ENCODE results near the gene TRANK1.

Gene TRANK1

GRCh38 chr3:36840453-36840921, 104.4 kb downstream of the TRANK1 start:
- DNase-seq: no peak

GRCh38 chr3:36837089-36837488, 107.8 kb downstream of the TRANK1 start:
- peak in 2 of 3 donors; percentile 23 for DNase-seq

- no peak for DNase-seq
Observed at GRCh38 chr3:36833160-36833814, 111.6 kb downstream of the TRANK1 start.

GRCh38 chr3:36832406-36832805, 112.4 kb downstream of the TRANK1 start:
- no peak for DNase-seq

- no peak for DNase-seq
Observed at GRCh38 chr3:36827133-36827532, 117.7 kb downstream of the TRANK1 start.

- no peak for DNase-seq
Observed at GRCh38 chr3:36826240-36826639, 118.6 kb downstream of the TRANK1 start.

- DNase-seq: no peak
Observed at GRCh38 chr3:36824443-36824842, 120.4 kb downstream of the TRANK1 start.

GRCh38 chr3:36823806-36824205, 121.0 kb downstream of the TRANK1 start:
- DNase-seq: no peak

- no peak for DNase-seq
Observed at GRCh38 chr3:36820083-36820482, 124.8 kb downstream of the TRANK1 start.

GRCh38 chr3:36817806-36818533, 126.9 kb downstream of the TRANK1 start:
- no peak for DNase-seq

- DNase-seq: no peak
Observed at GRCh38 chr3:36815375-36815774, 129.5 kb downstream of the TRANK1 start.

GRCh38 chr3:36814776-36815175, 130.1 kb downstream of the TRANK1 start:
- no peak for DNase-seq

- DNase-seq: peak; percentile 40 to 67 (median 45)
Observed at GRCh38 chr3:36814066-36814717, 130.7 kb downstream of the TRANK1 start.

- DNase-seq: no peak
Observed at GRCh38 chr3:36813305-36813704, 131.5 kb downstream of the TRANK1 start.

GRCh38 chr3:36812240-36812639, 132.6 kb downstream of the TRANK1 start:
- no peak for DNase-seq

- no peak for DNase-seq
Observed at GRCh38 chr3:36811768-36812167, 133.1 kb downstream of the TRANK1 start.

GRCh38 chr3:36804295-36805055, 140.4 kb downstream of the TRANK1 start:
- DNase-seq: peak; percentile 33 to 66 (median 42)

GRCh38 chr3:36803091-36803791, 141.6 kb downstream of the TRANK1 start:
- no peak for DNase-seq

GRCh38 chr3:36800533-36801116, 144.2 kb downstream of the TRANK1 start:
- no peak for DNase-seq

GRCh38 chr3:36796881-36797280, 148.0 kb downstream of the TRANK1 start:
- DNase-seq: peak in 2 of 3 donors; percentile 49 to 55

GRCh38 chr3:36796161-36796560, 148.7 kb downstream of the TRANK1 start:
- no peak for DNase-seq

- DNase-seq: no peak
Observed at GRCh38 chr3:36795622-36796021, 149.2 kb downstream of the TRANK1 start.
